Activated B cell treated with CpG ODN at 0.5 μM for 24 hours (primary cell): Measurements from ENCODE around the gene SLC5A7. TPM values are rescaled to one million over a fixed set of nuclear protein-coding genes. Genes with fewer than 3 reads are reported as not detected.

Source experiments
- ATAC-seq: fragments of 200-7000 bp; cut with Tn5 transposase; one replicate; pipeline ENCODE4 v1.10.0; 2021; ENCODE audit warnings: low read depth, mild to moderate bottlenecking, moderate library complexity
- CTCF ChIA-PET: fragments of 350-600 bp; sonication (Branson Sonifier 250); formaldehyde crosslinking; loops from one replicate; lab custom pipeline; 2021; ENCODE audit warnings: antibody characterized with exemption; lab: Charles Lee
- POLR2A ChIA-PET: fragments of 350-600 bp; sonication (Branson Sonifier 250); formaldehyde crosslinking; loops from one replicate; lab custom pipeline; 2021; ENCODE audit warnings: antibody characterized with exemption; lab: Charles Lee
- DNase-seq: peaks from one replicate; pipeline ENCODE4 v3.0.0; 2022
- H3K27ac Mint-ChIP-seq: one replicate; pipeline ENCODE4 v1.8.0; 2020; ENCODE audit warnings: mixed read lengths
- H3K27me3 Mint-ChIP-seq: one replicate; pipeline ENCODE4 v1.8.0; 2021; ENCODE audit warnings: mixed read lengths
- H3K36me3 Mint-ChIP-seq: one replicate; pipeline ENCODE4 v1.8.0; 2021; ENCODE audit warnings: low read depth, mixed read lengths
- H3K4me1 Mint-ChIP-seq: one replicate; pipeline ENCODE4 v1.8.0; 2021; ENCODE audit warnings: mixed read lengths
- H3K4me3 Mint-ChIP-seq: one replicate; pipeline ENCODE4 v1.8.0; 2020; ENCODE audit warnings: mild to moderate bottlenecking, mixed read lengths
- H3K9me3 Mint-ChIP-seq: one replicate; pipeline ENCODE4 v1.8.0; 2020; ENCODE audit warnings: mixed read lengths
- intact Hi-C: fragments of 100-400 bp; cut with micrococcal nuclease; formaldehyde crosslinking; loops from one replicate; pipeline ENCODE4 v1.15.1; 2024
- total RNA-seq: library from RNA; stranded (reverse); gene quantifications from 2 replicates; pipeline ENCODE4 v1.2.3, GENCODE V29; 2022
- TF ChIP-seq, protein P1 (sequence below): fragments of 200-600 bp; IDR thresholded peaks from one replicate; pipeline ENCODE4 v1.8.0; 2022; ENCODE audit warnings: antibody characterized with exemption, mild to moderate bottlenecking

SLC5A7 gene
- total RNA-seq, 1 donor from 2014 or later, result not detected

DNA sequence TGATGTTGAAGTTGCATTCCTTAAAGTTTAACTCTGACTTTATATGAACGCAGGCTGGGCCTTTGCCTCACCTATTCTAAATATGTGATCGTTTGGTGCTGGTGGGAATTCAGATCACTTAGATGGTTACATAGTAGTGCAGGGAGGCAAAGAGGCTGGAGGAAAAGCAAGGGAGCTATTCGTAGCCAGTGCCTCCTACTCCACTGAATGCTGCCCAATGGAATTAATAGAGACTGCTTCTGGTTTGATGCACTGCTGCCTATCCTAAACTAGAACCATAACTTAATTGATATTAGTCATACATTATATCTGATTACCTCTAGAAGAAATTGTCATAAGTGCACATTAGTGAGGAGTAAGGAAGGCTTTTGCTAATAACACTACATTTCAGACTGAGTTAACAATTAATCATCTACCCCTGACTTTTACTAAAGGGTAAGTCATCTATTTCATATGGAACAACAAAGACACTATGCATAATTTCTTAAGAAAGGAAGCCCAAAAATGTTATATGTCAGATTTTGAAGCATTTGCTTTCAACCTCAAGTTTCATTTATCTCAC, 72.3 kb downstream of the SLC5A7 start:
- Mint-ChIP-seq H3K27me3 (no peaks in the 10 kb centered on the region), H3K4me3 (no peak overlapping the region), H3K4me1 (no peaks in the 10 kb centered on the region), H3K9me3 (no peaks in the 10 kb centered on the region), H3K27ac (no peak overlapping the region), H3K36me3 (no peaks in the 10 kb centered on the region)
- DNase-seq (no peak), ATAC-seq (no peak)
- ChIA-PET CTCF (no interaction called here), POLR2A (no interaction called here)
- intact Hi-C loops, result no loop called here
- TF ChIP-seq, protein P1, sequence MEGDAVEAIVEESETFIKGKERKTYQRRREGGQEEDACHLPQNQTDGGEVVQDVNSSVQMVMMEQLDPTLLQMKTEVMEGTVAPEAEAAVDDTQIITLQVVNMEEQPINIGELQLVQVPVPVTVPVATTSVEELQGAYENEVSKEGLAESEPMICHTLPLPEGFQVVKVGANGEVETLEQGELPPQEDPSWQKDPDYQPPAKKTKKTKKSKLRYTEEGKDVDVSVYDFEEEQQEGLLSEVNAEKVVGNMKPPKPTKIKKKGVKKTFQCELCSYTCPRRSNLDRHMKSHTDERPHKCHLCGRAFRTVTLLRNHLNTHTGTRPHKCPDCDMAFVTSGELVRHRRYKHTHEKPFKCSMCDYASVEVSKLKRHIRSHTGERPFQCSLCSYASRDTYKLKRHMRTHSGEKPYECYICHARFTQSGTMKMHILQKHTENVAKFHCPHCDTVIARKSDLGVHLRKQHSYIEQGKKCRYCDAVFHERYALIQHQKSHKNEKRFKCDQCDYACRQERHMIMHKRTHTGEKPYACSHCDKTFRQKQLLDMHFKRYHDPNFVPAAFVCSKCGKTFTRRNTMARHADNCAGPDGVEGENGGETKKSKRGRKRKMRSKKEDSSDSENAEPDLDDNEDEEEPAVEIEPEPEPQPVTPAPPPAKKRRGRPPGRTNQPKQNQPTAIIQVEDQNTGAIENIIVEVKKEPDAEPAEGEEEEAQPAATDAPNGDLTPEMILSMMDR, result no peak

DNA sequence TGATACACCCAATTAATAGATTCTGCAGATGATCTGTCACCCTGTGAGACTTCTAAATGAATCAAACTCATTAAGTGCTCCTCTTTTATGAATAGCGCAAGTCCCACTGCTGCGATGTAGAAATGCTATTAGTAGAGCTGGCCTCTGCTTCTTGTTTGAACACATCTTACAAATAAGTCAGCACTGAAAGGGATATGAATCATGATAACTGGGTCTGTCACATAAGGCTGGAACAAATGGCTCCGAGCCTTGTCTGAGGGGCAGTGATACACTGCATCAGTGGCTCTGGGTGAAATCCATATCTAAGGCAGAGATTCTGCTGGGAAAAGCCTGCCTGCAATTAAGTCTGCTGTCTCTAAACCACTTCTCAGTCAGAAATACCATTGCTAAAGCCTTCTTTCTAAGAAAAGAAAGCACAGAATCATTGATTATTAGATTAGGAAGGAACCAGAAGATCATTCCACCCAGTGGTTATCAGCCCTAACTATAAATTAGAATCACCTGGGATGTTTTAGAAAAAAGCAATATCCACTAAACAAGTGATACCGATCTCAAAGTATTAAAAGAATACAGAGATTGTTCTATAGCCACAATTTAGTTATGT, 75.2 kb downstream of the SLC5A7 start:
- H3K4me3 Mint-ChIP-seq, result no peak overlapping the region
- no peak overlapping the region for H3K27ac Mint-ChIP-seq
- H3K9me3 Mint-ChIP-seq, result no peaks in the 10 kb centered on the region
- POLR2A ChIA-PET, result no interaction called here
- DNase-seq, result no peak
- no peaks in the 10 kb centered on the region for H3K4me1 Mint-ChIP-seq
- CTCF ChIA-PET, result no interaction called here
- TF ChIP-seq, protein P1, result no peak
- no peak for ATAC-seq
- intact Hi-C loops, result no loop called here
- H3K36me3 Mint-ChIP-seq, result no peaks in the 10 kb centered on the region
- H3K27me3 Mint-ChIP-seq, result no peaks in the 10 kb centered on the region

Other genes with a start within 250 kb of the SLC5A7 start
- 0.07 TPM in 1 of 2 replicates, not detected in the other for gene RGPD4, start 159.6 kb upstream of the SLC5A7 start, total RNA-seq